AG09319 (cell line): ENCODE results near the gene MRGPRG.

Experiments used
- DNase-seq: peaks from one replicate; pipeline ENCODE4 v3.0.0-alpha.2; 2010; ENCODE audit warnings: low read depth; ENCODE audit errors: extremely low read depth
- CTCF ChIP-seq: IDR thresholded peaks from 2 replicates; pipeline ENCODE4 v1.5.1; 2011; ENCODE audit warnings: low read depth, mild to moderate bottlenecking, inconsistent platforms, low read length, moderate library complexity

The MRGPRG gene

GRCh38 chr11:3177931-3178330 is 40.7 kb downstream of the MRGPRG start:
- no peak for TF ChIP-seq CTCF
- no peak for DNase-seq

GRCh38 chr11:3176487-3176886 is 42.1 kb downstream of the MRGPRG start:
- DNase-seq, result no peak
- no peak for TF ChIP-seq CTCF

- no peak for DNase-seq
- TF ChIP-seq CTCF, result no peak
Measured at GRCh38 chr11:3175194-3175593, 43.4 kb downstream of the MRGPRG start.

GRCh38 chr11:3174387-3174786 is 44.2 kb downstream of the MRGPRG start:
- TF ChIP-seq CTCF, result no peak
- no peak for DNase-seq

- DNase-seq, result no peak
- TF ChIP-seq CTCF, result no peak
Measured at GRCh38 chr11:3173795-3174194, 44.8 kb downstream of the MRGPRG start.

GRCh38 chr11:3171931-3172560 is 46.6 kb downstream of the MRGPRG start:
- DNase-seq, result no peak
- TF ChIP-seq CTCF, result no peak

- no peak for TF ChIP-seq CTCF
- no peak for DNase-seq
Measured at GRCh38 chr11:3170756-3171650, 47.6 kb downstream of the MRGPRG start.
